Keratinocyte (primary cell): Measurements from ENCODE around the gene DDX46. TPM values are rescaled to one million over a fixed set of nuclear protein-coding genes. Genes with fewer than 3 reads are reported as not detected.

ENCODE experiments used
- DNase-seq: peaks from one replicate; pipeline ENCODE4 v3.0.0-alpha.2; 2011; ENCODE audit warnings: low read depth, missing footprints, low spot score
- FAIRE-seq: peaks from 2 replicates; lab custom pipeline; 2011; peaks lifted over from hg19 to GRCh38; lab: Jason Lieb, UNC
- H2AFZ ChIP-seq: 2 replicates; pipeline ENCODE4 v1.6.0; 2012; ENCODE audit warnings: low read length, control low read depth, inconsistent platforms; ENCODE audit not compliant: control insufficient read depth
- H3K27ac ChIP-seq: 2 replicates; pipeline ENCODE4 v1.5.1; 2011; ENCODE audit warnings: low read length; ENCODE audit not compliant: control insufficient read depth, insufficient read depth
- H3K27me3 ChIP-seq: 3 replicates; pipeline ENCODE4 v1.6.0; 2011; ENCODE audit warnings: low read length; ENCODE audit not compliant: control insufficient read depth, insufficient read depth; ENCODE audit errors: extremely low read depth
- H3K36me3 ChIP-seq, 2 experiments: 2 replicates in 1 of 2; 3 replicates in 1 of 2; pipeline ENCODE4 v1.5.1; 2011; ENCODE audit warnings: low read length in 2 of 2, mild to moderate bottlenecking in 1 of 2; ENCODE audit not compliant: control insufficient read depth in 2 of 2, insufficient read depth in 2 of 2; ENCODE audit errors: extremely low read depth in 1 of 2
- H3K4me1 ChIP-seq: 3 replicates; pipeline ENCODE4 v1.5.1; 2011; ENCODE audit warnings: low read length; ENCODE audit not compliant: control insufficient read depth, insufficient read depth; ENCODE audit errors: extremely low read depth
- H3K4me2 ChIP-seq: 3 replicates; pipeline ENCODE4 v1.6.0; 2011; ENCODE audit warnings: low read depth, low read length; ENCODE audit not compliant: control insufficient read depth, insufficient read depth; ENCODE audit errors: extremely low read depth
- H3K4me3 ChIP-seq, 3 experiments: fragments of 200-600 bp in 1 of 3; sonication (generic) in 1 of 3; 2 replicates in 2 of 3; 3 replicates in 1 of 3; pipeline ENCODE4 v1.5.1; 2011 to 2016; ENCODE audit warnings: low read length in 3 of 3, mild to moderate bottlenecking in 3 of 3, control low read depth in 2 of 3, inconsistent platforms in 1 of 3, low read depth in 1 of 3, mixed read lengths in 1 of 3, mixed run types in 1 of 3, moderate library complexity in 1 of 3; ENCODE audit not compliant: control insufficient read depth in 2 of 3, insufficient read depth in 2 of 3; ENCODE audit errors: extremely low read depth in 1 of 3
- H3K79me2 ChIP-seq: 2 replicates; pipeline ENCODE4 v1.6.0; 2012; ENCODE audit warnings: low read length; ENCODE audit not compliant: control insufficient read depth, insufficient read depth
- H3K9ac ChIP-seq: 3 replicates; pipeline ENCODE4 v1.6.0; 2011; ENCODE audit warnings: low read length; ENCODE audit not compliant: control insufficient read depth, insufficient read depth; ENCODE audit errors: extremely low read depth
- H3K9me1 ChIP-seq: 3 replicates; pipeline ENCODE4 v1.6.0; 2011; ENCODE audit warnings: low read length; ENCODE audit not compliant: control insufficient read depth, insufficient read depth; ENCODE audit errors: extremely low read depth
- H3K9me3 ChIP-seq: 2 replicates; pipeline ENCODE4 v1.5.1; 2012; ENCODE audit warnings: low read depth, low read length; ENCODE audit not compliant: control insufficient read depth
- H4K20me1 ChIP-seq: 3 replicates; pipeline ENCODE4 v1.6.0; 2011; ENCODE audit warnings: low read length; ENCODE audit not compliant: control insufficient read depth, insufficient read depth; ENCODE audit errors: extremely low read depth
- CTCF ChIP-seq, 3 experiments: IDR thresholded peaks in 1 of 3; conservative IDR thresholded peaks in 1 of 3; optimal IDR thresholded peaks in 1 of 3; 2 replicates in 2 of 3; 3 replicates in 1 of 3; pipeline versions ENCODE3 to v1.5.1; 2011; ENCODE audit warnings: low read length in 3 of 3, mild to moderate bottlenecking in 3 of 3, moderate library complexity in 2 of 3, control low read depth in 1 of 3, inconsistent platforms in 1 of 3; ENCODE audit not compliant: insufficient read depth in 2 of 3; ENCODE audit errors: extremely low read depth in 1 of 3
- EZH2 ChIP-seq: IDR thresholded peaks from one replicate; pipeline ENCODE4 v1.6.1; 2012; ENCODE audit warnings: inconsistent platforms, mild to moderate bottlenecking, low read length, moderate library complexity
- dilution Hi-C: fragments of 300-500 bp; cut with MboI; formaldehyde crosslinking; loops from one replicate; pipeline ENCODE4 v1.7.0; 2020; ENCODE audit warnings: low sequenced_read_pairs; ENCODE audit not compliant: extremely low pct_ligation_motif_present
- polyA plus RNA-seq, 5 experiments: library from polyadenylated mRNA; depleted of rRNA in 3 of 5; stranded (reverse) in 3 of 5; stranded (forward) in 1 of 5; unstranded in 1 of 5; fragments of >200 nt; gene quantifications; 1 replicate in 1 of 5; 2 replicates in 3 of 5; 3 replicates in 1 of 5; pipeline versions ENCODE4 v1.2.1 to v1.2.3, GENCODE V29; 2011 to 2012; ENCODE audit warnings: missing spikeins in 2 of 5, low read depth in 1 of 5, low replicate concordance in 1 of 5

DDX46 gene
- polyA plus RNA-seq, 1 donor (not counting 4 experiments of a cell fraction or from before 2014, with no cell fraction given) = 39.0 TPM

GRCh38 chr5:134742134-134742533 lies 16.4 kb upstream of the DDX46 start:
- Histone ChIP-seq H3K27ac (no peak overlapping the region), H3K4me3 (no peak overlapping the region), H4K20me1 (no peaks in the 10 kb centered on the region), H3K4me1 (peaks cover 11% of the 10 kb centered on the region), H3K9me1 (no peaks in the 10 kb centered on the region), H3K9ac (no peak overlapping the region), H3K4me2 (no peak overlapping the region), H3K9me3 (no peaks in the 10 kb centered on the region), H3K79me2 (peaks cover 31% of the 10 kb centered on the region), H2AFZ (no peak overlapping the region), H3K36me3 (peaks cover 2 to 3% of the 10 kb centered on the region in 2 experiments), H3K27me3 (no peaks in the 10 kb centered on the region)
- no peak for TF ChIP-seq CTCF (optimal IDR thresholded peaks at IDR 0.05 in 1 of 3, IDR thresholded peaks at IDR 0.05 in 1 of 3, conservative IDR thresholded peaks at IDR 0.05 in 1 of 3; ENCODE audit: extremely low read depth in 1 of 3, insufficient read depth in 2 of 3, low read length in 3 of 3)
- TF ChIP-seq EZH2 = no peak
- FAIRE-seq = no peak
- dilution Hi-C loops = no loop called here
- no peak for DNase-seq

GRCh38 chr5:134749415-134749814 lies 9.2 kb upstream of the DDX46 start:
- Histone ChIP-seq H2AFZ (no peak overlapping the region), H3K27me3 (no peaks in the 10 kb centered on the region), H3K4me1 (no peaks in the 10 kb centered on the region), H3K9ac (no peak overlapping the region), H3K27ac (no peak overlapping the region), H3K36me3 (peaks cover 0 to 2% of the 10 kb centered on the region in 2 experiments), H3K79me2 (no peaks in the 10 kb centered on the region), H3K4me2 (no peak overlapping the region), H4K20me1 (no peaks in the 10 kb centered on the region), H3K9me3 (no peaks in the 10 kb centered on the region), H3K9me1 (no peaks in the 10 kb centered on the region), H3K4me3 (no peak overlapping the region)
- DNase-seq = no peak
- FAIRE-seq = no peak
- dilution Hi-C loops = no loop called here
- no peak for TF ChIP-seq CTCF (optimal IDR thresholded peaks at IDR 0.05 in 1 of 3, IDR thresholded peaks at IDR 0.05 in 1 of 3, conservative IDR thresholded peaks at IDR 0.05 in 1 of 3; ENCODE audit: extremely low read depth in 1 of 3, insufficient read depth in 2 of 3, low read length in 3 of 3)
- TF ChIP-seq EZH2 = no peak
